HG02943 (cell line): ENCODE results near the gene SCO1.

Source experiments
- ATAC-seq: cut with Tn5 transposase; IDR thresholded peaks from one replicate; pipeline ENCODE4 v1.9.1; 2021; ENCODE audit warnings: mild to moderate bottlenecking, low read depth, moderate library complexity; ENCODE audit not compliant: unreplicated experiment

Gene SCO1

DNA sequence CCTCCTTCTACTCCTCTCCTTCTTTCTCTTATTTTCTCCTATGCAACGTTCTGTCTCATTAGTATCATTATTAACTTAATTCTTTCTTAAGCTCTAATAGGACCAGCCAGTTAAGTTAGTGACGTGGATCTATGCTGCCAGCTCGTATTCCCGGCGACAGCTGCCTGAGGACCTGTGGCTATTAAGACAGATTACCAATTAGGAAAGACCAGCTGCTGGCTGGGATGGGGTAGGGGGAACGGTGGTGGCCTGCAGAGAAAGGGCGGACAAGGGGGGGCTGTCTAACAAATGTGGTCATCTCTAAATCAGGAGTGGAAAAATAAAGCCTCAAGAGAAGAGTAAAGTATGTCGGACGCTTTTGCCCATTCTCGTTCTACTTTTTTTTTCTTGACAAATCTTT is 39.5 kb downstream of the SCO1 start:
- no peak for ATAC-seq

DNA sequence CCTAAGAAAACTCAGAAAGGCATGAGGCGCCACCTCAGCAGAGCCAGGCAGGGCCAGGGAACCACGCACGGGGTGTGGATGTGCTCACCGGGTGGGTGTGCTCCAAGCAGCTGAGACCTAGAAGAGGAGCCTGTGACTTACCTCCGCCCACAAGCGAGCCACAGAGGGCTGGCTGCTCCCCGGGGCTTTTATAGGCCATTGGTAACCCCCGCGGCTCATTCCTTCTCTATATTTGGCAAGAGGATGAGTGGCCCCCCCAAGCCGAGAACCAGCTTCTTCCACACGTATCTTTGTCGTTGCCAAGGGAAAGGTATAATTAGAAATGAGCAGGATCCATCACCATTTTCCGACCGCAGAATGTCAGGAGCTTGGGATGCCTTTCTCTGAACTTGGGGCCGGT is 40.2 kb downstream of the SCO1 start, which contains the start of gene MYH3:
TSS of gene MYH3 (minus strand) at position 162 of the 400 bp plus-strand sequence. CDS start 2,245 bp downstream, outside the sequence.
- no peak for ATAC-seq

DNA sequence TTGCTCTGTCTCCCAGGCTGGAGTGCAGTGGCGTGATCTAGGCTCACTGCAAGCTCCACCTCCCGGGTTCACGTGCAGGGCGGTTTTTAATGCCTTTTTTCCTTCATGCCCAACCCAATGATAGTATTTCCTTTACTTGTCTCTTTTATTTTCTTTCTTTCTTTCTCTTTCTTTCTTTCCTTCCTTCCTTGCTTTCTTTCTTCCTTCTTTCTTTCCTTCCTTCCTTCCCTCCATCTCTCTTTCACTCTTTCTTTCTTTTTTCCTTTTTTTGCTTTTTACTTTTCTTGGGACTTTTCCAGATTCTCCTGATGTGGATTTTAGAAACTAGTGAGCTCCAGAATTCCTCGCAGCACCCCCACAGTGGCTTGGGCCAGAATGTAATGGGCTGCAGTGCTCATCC is 43.3 kb downstream of the SCO1 start:
- no peak for ATAC-seq

DNA sequence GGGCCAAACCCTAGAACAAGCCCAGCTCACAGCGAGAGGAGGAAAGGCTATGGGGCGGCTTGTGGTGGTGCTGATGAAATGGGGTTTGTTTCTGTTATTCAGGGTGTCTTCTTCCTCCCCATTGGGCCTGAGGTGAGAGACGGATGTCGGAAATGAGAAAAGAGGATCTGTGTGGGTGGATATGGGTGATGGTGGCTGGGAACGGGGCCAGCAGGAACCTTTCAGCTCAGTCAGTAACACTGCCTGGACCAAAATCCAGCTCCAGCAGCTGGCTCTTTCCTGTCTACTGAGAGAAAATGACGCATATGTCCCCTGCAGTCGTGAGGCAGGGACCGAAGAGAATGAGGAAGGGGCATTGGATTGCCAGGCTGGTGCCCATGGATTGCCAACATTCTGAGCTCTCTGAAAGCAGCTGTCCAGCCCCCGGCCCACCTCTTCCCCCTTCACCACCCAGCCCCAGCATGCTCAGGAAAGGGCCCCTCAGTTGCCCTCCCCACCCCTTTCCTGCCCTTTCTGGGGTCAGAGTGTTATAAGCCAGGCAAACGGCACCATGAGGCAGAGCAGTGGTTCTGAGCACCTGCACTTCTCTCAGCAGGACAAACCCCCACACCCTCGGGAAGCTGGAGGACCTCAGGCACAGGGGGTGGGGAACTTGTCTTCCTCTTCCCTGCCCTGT is 44.2 kb downstream of the SCO1 start:
- no peak for ATAC-seq

DNA sequence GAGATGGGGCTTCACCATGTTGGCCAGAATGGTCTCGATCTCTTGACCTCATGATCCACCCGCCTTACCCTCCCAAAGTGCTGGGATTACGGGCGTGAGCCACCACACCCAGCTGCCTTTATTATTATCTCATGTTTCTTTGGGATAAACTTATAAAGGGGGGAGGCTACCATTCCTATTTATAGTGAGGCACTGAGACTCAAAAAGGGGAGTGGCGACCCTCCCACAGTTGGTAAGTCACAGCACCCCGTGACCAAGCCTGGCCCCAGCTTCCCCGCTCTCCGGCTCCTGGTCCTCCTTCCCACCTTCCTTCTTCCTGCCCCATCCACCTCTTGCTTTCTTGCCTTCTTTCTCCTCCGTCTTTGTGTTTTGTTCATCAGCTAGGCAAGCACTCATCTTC is 45.4 kb downstream of the SCO1 start:
- no peak for ATAC-seq

DNA sequence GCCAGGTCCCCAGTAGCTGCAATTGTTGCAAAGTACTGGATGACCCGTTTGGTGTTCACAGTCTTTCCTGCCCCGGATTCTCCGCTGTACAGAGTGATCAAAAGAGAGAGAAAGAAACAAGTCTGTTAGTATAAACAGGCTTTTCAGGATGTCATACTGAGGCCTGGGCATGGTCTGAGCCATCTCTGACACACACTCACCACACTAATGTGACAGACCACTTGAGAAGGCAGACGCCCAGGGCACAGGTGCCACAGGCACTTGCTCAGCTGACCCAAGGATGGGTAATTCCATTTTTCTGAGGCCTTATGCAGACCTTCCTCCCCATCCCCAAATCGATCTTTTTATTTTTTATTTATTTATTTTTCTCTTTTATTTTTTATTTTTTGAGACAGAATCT is 47.7 kb downstream of the SCO1 start:
- no peak for ATAC-seq

DNA sequence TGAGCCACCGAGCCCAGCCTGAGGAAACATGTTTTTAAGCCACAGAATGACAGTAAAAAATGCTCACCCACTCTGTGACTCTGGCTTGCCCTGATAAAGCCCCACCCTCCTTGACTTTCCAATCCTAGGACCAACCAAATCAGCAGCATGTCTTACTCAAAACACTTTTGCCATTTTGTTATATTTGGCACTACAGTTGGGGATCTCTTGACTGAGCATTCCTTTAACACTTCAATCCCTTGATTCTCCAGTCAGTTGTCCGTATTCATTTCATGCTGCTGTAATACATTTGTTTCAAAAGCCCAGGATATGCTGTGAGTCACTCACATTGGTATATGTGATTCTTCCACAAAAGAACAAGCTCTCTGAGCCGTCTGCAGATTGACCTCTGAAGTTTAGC is 48.4 kb downstream of the SCO1 start:
- no peak for ATAC-seq

DNA sequence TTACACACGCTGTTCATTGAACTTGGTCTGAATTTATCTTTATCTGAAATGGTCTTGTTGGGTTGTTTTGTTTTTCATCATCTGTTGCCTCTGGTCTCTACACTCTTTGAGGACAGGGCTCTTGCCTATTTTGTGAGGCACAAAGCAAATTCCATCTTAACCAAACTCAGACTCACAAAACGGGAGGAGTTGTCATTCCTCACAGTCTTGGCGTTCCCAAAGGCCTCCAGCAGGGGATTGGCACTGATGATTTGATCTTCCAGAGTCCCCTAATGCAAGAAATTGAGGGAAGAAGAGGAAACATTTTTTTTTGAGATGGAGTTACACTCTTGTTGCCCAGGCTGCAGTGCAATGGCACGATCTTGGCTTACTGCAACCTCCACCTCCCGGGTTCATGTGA is 49.0 kb downstream of the SCO1 start:
- ATAC-seq: no peak

DNA sequence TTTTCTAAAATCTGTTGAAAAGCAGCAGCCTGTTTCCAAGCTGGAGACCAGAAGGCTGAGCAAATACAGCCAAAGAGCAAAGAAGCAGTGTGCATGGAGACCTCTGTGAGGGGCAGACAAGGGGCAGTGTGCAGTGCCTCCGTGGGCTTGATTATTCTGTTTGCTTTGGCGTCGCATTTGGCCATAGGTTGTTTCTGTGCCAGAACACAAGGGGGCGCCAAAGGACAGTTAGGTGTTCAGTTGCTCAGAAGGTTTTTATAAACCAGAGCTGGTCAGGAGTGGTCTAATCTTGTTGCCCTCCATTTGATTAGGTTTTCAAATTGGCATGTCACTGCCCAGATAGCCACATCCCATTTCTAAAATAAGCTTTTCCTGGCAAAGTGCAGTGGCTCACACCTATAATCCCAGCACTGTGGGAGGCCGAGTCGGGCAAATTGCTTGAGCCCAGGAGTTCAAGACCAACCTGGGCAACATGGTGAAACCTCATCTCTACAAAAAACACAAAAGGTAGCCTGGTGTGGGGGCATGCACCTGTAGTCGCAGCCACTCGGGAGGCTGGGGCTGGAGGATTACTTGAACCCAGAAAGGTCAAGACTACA is 50.8 kb downstream of the SCO1 start:
- ATAC-seq: no peak

DNA sequence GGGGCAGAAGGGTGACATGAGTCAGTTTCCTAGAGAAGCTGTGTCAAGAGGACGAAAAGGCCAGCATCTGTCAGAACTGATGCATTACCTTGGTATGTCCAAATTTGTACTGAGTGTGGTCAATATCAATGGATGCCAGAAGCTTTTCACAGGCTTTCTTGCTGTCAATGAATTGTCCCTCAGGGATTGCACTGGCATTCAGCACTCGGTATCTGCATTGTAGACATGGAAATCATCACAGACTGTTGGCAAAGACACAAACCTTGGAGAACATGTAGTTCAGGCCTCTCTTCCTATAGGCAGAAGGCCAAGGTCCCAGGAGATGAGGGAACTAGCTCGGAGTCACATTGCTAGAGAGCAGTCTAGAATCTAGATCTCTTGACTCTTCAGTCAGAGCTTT is 56.9 kb downstream of the SCO1 start:
- ATAC-seq: no peak

DNA sequence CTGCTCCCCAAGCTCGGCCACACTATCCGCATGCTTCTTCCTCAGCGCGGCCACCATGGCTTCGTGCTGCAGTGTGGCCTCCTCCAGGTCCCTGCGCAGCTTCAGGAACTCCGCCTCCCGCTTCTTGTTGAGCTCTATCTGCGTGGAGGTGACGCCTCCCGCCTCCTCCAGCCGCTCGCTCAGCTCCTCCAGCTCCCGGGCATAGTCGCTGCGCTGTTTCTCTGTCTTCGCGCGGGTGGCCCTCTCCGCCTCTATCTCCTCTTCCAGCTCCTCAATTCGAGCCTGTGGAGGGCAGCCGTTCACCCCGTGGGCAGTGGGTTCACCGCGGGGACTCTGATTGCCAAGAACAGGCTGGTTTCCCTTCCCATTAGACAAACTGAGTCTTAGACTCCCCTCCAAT is 59.2 kb downstream of the SCO1 start:
- ATAC-seq: no peak

DNA sequence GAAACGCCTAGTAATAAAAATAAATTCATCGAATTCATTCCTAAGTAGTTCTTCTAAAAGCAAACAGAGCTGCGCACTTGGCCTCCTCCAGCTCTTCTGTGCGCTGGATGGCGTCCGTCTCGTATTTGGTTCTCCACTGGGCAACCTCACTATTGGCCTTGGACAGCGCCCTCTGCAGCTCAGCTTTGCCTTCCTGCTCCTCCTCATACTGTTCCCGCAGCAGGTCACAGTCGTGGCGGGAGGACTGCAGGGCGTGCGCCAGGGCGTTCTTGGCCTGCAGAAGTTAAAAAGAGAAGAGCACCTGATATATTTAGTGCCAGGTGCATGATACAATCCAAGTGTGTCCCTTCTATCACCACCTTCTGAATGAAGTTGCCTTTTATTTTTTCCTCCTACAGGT is 62.0 kb downstream of the SCO1 start:
- no peak for ATAC-seq

DNA sequence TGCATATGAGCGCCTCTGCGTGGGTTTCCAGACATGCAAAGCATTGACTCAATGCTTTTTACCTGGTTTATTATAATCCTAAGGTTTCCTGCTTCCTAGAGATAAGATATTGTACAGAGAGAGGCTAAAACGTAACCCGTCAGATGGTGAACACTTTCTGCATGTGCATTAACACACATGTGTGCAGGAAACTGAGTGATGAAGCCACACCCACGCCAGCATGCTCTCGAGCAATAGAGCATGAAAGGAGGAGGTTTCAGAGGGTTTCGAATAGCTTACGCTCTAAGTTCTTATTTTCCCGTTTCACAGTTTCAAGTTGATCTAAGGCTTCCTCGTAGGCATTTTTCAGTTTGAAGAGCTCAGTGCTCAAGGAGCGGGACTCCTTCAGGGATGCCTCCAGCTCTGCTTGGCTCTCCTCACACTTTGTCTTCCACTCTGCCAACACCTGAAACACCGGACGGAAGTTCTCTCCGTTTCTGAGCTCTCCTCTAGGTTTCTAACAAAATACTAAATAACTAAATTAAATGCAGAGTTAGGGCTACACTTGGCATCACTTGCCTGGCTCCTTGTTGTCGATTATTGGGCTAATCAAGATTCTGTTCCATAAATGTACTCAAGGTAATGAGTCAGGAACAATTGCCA is 63.5 kb downstream of the SCO1 start:
- peak; percentile 93 for ATAC-seq

DNA sequence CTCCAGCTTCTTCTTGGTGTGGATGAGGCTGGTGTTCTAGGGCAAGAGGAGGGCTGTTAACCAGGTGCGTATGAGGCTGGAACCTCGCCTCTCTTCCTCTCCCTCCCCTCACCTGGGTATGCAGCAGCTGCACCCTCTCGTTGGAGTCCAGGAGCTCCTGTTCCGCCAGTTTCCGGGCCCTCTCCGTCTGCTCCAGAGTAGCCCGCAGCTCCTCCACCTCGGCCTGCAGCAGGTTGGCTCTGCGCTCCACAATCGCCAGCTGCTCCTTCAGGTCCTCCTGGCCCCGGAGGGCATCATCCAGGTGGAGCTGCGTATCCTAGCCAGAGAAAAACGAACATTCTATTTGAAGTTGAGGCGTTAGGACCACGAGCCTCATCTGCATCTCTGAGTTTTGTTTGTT is 65.6 kb downstream of the SCO1 start:
- ATAC-seq: no peak

DNA sequence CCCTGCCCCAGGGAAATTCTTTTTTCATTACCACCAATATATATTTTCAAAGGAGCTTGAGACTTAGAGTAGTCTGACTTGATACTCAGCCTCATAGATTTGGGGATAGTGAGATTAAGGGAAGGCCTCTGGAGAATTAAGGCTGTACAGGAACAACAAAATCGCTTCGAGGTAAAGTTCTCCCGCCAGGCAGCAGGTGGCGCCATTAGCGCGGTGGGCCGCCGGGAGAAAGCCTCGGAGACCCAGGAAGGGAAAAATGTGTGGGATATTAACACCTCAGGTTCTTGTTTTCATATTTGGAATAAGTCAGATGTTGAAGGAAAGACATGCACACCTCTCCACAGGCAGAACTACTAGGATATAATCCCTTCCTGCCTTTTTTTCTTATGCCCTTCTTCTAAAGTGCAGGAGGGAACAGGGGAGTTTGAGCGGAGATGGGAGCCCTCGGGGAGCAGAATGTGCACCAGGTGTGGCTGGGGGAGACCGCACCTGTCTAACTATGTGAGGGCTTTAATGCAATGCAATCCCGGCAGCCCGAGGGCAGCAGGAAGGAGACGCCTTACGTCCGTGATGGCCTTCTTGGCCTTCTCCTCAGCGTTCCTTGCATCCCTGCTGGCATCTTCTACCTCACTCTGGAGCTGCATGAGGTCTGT is 66.2 kb downstream of the SCO1 start:
- no peak for ATAC-seq

DNA sequence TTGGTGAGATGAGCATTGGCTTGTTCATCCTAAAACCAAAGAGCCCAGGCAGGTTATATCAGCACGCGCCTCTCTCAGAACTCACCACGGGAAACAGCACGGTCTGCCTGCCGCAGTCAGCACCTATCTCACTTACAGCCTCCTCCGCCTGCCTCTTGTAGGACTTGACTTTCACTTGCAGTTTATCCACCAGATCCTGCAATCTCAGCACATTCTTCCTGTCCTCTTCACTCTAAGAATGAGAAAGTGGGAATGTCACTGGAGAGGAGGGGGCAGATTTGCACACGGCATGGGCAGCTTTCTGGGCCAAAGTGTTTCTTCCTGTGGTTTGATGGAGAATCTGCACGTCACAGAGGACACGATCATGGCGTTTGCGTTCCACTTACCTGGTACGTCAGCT is 67.6 kb downstream of the SCO1 start:
- ATAC-seq: no peak

DNA sequence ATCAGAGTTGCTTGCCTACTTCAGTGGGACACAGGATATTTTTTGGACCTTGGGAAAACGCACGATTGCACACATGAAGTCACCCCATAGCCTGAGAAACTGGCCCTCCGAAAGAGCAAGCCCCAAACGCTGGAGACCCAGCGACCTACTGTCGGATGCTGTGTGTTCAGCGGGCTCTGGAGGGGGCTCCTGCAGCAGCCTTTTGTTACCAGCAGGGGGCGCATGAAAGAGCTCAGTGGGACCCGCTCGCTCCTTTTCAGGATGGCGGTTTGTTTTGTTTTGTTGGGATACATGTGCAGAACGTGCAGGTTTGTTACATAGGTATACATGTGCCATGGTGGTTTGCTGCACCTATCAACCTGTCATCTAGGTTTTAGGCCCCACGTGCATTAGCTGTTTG is 68.6 kb downstream of the SCO1 start:
- ATAC-seq: no peak

DNA sequence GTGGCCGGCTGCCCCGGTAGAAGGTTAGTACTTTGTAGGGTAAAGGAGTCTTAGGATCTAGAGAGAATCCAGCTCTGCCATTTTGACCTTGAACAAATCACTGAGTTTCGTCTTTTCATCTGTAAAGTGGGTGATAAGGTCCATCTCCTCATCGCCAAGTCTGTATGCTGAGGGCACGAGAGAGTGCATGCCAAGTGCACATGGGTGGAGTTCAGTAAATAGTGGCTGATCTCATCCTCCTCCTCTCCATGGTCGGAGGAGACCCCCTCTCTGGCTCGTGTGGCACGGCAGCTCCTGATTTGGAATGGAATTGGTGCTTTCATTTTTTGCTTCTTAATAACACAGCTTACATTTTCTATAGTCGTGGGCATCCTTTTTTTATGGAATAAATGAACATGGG is 70.9 kb downstream of the SCO1 start:
- ATAC-seq: no peak

DNA sequence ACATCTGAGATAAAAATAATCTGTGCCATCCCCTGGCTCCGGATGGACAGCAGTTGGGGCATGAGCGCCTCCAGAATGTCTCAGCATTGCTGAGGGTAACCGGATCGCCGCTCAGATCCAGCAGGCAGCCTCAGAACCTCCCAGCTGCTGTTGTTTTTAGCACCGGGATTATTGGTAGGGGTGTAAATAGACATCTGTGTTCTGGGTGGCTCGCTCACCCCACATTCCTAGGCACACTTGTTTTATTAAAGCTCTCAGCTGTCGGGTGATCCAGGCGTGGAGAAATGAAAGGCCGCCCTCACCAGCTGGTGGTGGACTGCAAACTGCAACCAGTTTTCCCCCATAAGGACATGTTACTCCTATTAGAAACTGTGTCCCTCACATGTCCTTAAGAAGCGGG is 72.4 kb downstream of the SCO1 start:
- ATAC-seq: no peak

DNA sequence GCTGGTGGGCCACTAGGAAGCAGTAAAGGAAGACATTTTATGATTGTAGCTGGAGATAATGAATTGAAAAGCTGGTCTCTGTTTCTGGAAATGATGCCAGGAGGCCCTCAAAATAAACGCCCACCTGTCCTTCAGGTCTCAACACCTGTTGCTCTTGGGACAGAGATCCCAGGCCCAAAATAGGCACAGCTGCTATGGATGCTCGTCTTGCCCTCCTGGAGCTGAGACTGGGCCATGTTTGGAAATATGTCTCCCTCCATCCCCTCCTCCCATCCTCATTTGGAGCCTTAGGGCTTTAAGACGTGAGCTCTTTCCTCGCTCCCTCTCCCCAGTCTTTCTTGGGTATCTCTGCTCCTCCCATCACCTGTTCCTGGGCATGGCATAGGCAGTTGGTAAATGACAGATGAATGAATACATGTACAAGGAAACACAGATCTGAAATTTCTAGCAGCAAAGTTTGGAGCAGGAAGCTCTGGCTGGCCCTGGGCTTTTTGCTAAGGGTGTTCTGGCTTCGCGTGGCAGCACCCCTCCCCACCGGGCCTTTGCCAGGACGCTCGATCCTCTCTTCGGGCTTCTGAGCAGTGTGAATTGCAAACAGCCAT is 73.5 kb downstream of the SCO1 start:
- no peak for ATAC-seq
